Prostate gland (tissue), 2 donors: Measurements from ENCODE around the gene NR3C1.

Source experiments
- CTCF ChIP-seq, 4 experiments: fragments of 200-600 bp in 2 of 4; fragments of 450-650 bp in 2 of 4; sonication (generic) in 2 of 4; IDR thresholded peaks; 1 replicate in 3 of 4; 2 replicates in 1 of 4; pipeline ENCODE4 v1.5.1; 2016 to 2019; ENCODE audit warnings: antibody characterized with exemption in 4 of 4, mild to moderate bottlenecking in 2 of 4, moderate library complexity in 2 of 4
- POLR2A ChIP-seq: fragments of 450-650 bp; IDR thresholded peaks from one replicate; pipeline ENCODE4 v1.6.1; 2016; ENCODE audit warnings: antibody characterized with exemption, mild to moderate bottlenecking

DNA sequence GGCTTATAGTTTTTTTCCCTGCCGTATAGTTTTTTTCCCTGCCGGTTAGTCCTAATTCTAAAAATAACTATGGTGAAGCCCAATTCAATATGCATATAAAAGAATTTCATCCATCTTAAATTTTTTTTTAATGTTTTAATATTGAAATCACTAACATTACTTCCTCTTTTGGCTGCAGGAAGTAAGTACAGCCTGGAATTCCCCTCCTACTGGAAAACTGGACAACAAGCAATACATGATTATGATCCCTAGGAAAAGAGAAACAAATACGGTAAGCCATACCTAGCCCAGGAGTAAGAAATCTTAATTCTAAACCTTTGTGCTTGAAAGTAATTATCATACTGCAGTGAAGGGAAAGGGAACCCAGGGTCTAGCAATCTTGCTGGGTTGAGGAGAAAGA lies 119.0 kb downstream of the NR3C1 start:
- TF ChIP-seq CTCF (IDR thresholded peaks at IDR 0.05) (no peak), POLR2A (no peak)
